ENCODE results near the gene SYF2.
"Not testable (repeated sequence)": the region's sequence is repeated elsewhere in the genome, so short reads cannot be mapped to it uniquely, and the experiment has no call there.

GRCh38 chr1:25235411-25235810, 3.1 kb upstream of the SYF2 start:
- not testable (repeated sequence) for TF ChIP-seq CTCF (IDR thresholded peaks at IDR 0.05; ENCODE audit: insufficient read depth, low read length); SPI1 (IDR thresholded peaks at IDR 0.05; ENCODE audit: borderline replicate concordance, low read depth); POLR2AphosphoS5 (IDR thresholded peaks at IDR 0.05; ENCODE audit: low read depth); REST (IDR thresholded peaks at IDR 0.05; ENCODE audit: insufficient replicate concordance, low read depth)

All from HL-60 (cell line).